Lung (tissue), 12 donors: Measurements from ENCODE around the gene INPP5E. TPM values are rescaled to one million over a fixed set of nuclear protein-coding genes. Genes with fewer than 3 reads are reported as not detected.

Experiments
- ATAC-seq: fragments of 200-7000 bp; cut with Tn5 transposase; one replicate; pipeline ENCODE4 v1.9.1; 2020; ENCODE audit warnings: moderate number of reproducible peaks; ENCODE audit not compliant: insufficient read depth, low FRiP score
- DNase-seq, 3 donors: peaks; one replicate each; pipeline ENCODE4 v3.0.0-alpha.2; 2013 to 2017
- H3K27ac ChIP-seq, 2 donors: one replicate each; pipeline ENCODE4 v1.5.1; 2013; ENCODE audit warnings: mild to moderate bottlenecking in 2 of 2, moderate library complexity in 2 of 2, control low read depth in 1 of 2, inconsistent platforms in 1 of 2, low read depth in 1 of 2, low read length in 1 of 2
- H3K27me3 ChIP-seq, 3 donors: one replicate each; pipeline ENCODE4 v1.5.1; 2013; ENCODE audit warnings: low read length in 2 of 3; ENCODE audit not compliant: control insufficient read depth in 3 of 3, insufficient read depth in 3 of 3
- H3K36me3 ChIP-seq, 4 donors: one replicate each; pipeline ENCODE4 v1.5.1; 2013; ENCODE audit warnings: low read length in 4 of 4, mild to moderate bottlenecking in 1 of 4, moderate library complexity in 1 of 4; ENCODE audit not compliant: control insufficient read depth in 4 of 4, insufficient read depth in 4 of 4
- H3K4me1 ChIP-seq, 5 donors: one replicate each; pipeline ENCODE4 v1.5.1; 2013; ENCODE audit warnings: low read length in 5 of 5, mild to moderate bottlenecking in 2 of 5, moderate library complexity in 1 of 5; ENCODE audit not compliant: control insufficient read depth in 5 of 5, insufficient read depth in 5 of 5
- H3K4me3 ChIP-seq: one replicate; pipeline ENCODE4 v1.5.1; 2013; ENCODE audit warnings: mild to moderate bottlenecking, control low read depth, moderate library complexity
- H3K9ac ChIP-seq, 2 donors: one replicate each; pipeline ENCODE4 v1.5.1; 2013; ENCODE audit warnings: low read length in 2 of 2, control low read depth in 1 of 2; ENCODE audit not compliant: insufficient read depth in 1 of 2
- H3K9me3 ChIP-seq, 4 donors: one replicate each; pipeline ENCODE4 v1.5.1; 2013; ENCODE audit warnings: low read length in 3 of 4, mild to moderate bottlenecking in 1 of 4, moderate library complexity in 1 of 4; ENCODE audit not compliant: control insufficient read depth in 4 of 4, insufficient read depth in 3 of 4
- CTCF ChIP-seq: IDR thresholded peaks from 2 replicates; pipeline ENCODE4 v1.5.1; 2012; ENCODE audit warnings: mild to moderate bottlenecking; ENCODE audit errors: control extremely low read depth, extremely low read depth
- WGBS, 2 donors: extraction: QIAGEN DNeasy Blood & Tissue Kit; methylation state at CpG; one replicate each; pipeline ENCODE4 v1.1.7; 2013; 5-methylcytosine and 5-hydroxymethylcytosine counted together
- polyA plus RNA-seq, 2 donors: library from polyadenylated mRNA; stranded (reverse); fragments of 200-250 nt; gene quantifications; one replicate each; pipeline ENCODE4 v1.2.1, GENCODE V29; 2013
- total RNA-seq, 2 donors: library from RNA; depleted of rRNA in 1 of 2; stranded (reverse); fragments of >200 nt in 1 of 2; gene quantifications; one replicate each; pipeline ENCODE4 v1.2.1, GENCODE V29; 2014 to 2021
- donor health status: control.
- donor health status: control.
- donor health status: Bipolar disorder and iron deficiency.
- donor health status: healthy.
- donor health status: DM: yes; HTN: yes; CAD: no.

INPP5E gene
- total and polyA plus RNA-seq, 4 donors, result 7.2 to 18.4 (median 8.6) TPM

GRCh38 chr9:136455043-136456002 lies 15.7 kb upstream of the INPP5E start:
- peaks cover 30 to 70% (median 41%) of the 10 kb centered on the region in 4 donors for H3K36me3 ChIP-seq
- H3K27ac ChIP-seq, result no peak overlapping the region
- no peak for TF ChIP-seq CTCF
- DNase-seq (no peak), ATAC-seq (no peak)
- 94 to 96% methylated on average over 43 of the region's 43 CpGs for WGBS, 2 donors
- H3K4me1 ChIP-seq, result no peaks in the 10 kb centered on the region
- H3K27me3 ChIP-seq, result no peaks in the 10 kb centered on the region
- H3K9me3 ChIP-seq, result no peaks in the 10 kb centered on the region
- H3K9ac ChIP-seq, result no peak overlapping the region
- H3K4me3 ChIP-seq, result no peak overlapping the region

GRCh38 chr9:136454026-136454796 lies 14.6 kb upstream of the INPP5E start:
- Histone ChIP-seq H3K27me3 (no peaks in the 10 kb centered on the region), H3K9me3 (no peaks in the 10 kb centered on the region), H3K9ac (no peak overlapping the region), H3K36me3 (peaks cover 28 to 68% (median 40%) of the 10 kb centered on the region in 4 donors), H3K4me1 (no peaks in the 10 kb centered on the region), H3K27ac (no peak overlapping the region), H3K4me3 (no peak overlapping the region)
- DNase-seq (no peak), ATAC-seq (no peak)
- no peak for TF ChIP-seq CTCF
- WGBS, 2 donors, result 91 to 94% methylated on average over 25 of the region's 25 CpGs

DNA sequence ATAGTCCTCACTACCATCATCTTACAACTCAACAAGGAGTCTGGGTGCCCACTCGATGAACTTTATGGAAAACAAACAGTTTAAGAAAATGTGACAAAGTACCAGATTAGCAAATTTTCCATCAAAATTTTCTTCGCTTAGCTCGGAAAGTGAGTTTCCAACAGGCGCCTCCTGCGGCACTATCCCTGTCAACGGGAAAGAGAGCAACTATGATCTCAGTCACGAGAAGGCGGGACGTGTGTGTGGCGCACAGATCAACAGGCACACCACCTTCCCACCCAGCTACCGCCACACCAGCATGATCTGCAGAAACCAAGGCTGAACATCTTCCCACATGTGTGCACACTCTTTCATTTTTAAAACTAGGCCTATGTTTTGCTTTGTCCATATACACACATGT lies 13.7 kb upstream of the INPP5E start:
- TF ChIP-seq CTCF, result no peak
- DNase-seq, result no peak
- peaks cover 30 to 69% (median 37%) of the 10 kb centered on the region in 4 donors for H3K36me3 ChIP-seq
- H3K4me3 ChIP-seq, result no peak overlapping the region
- H3K27ac ChIP-seq, result no peak overlapping the region
- ATAC-seq, result no peak
- H3K4me1 ChIP-seq, result no peaks in the 10 kb centered on the region
- H3K27me3 ChIP-seq, result no peaks in the 10 kb centered on the region
- H3K9me3 ChIP-seq, result no peaks in the 10 kb centered on the region
- H3K9ac ChIP-seq, result no peak overlapping the region
- WGBS, 2 donors, result 94 to 97% methylated on average over 11 of the region's 11 CpGs
